HUES6 (cell line): ENCODE data around the gene HMGB1.

Experiments used
- H3K27ac ChIP-seq: 2 replicates; pipeline ENCODE4 v1.7.0; 2013; ENCODE audit warnings: low read depth, mild to moderate bottlenecking, low read length, inconsistent platforms
- H3K27me3 ChIP-seq: 2 replicates; pipeline ENCODE4 v1.6.1; 2013; ENCODE audit warnings: low read length; ENCODE audit not compliant: control insufficient read depth, insufficient read depth
- H3K36me3 ChIP-seq: 2 replicates; pipeline ENCODE4 v1.6.1; 2013; ENCODE audit warnings: low read length; ENCODE audit not compliant: control insufficient read depth, insufficient read depth
- H3K4me1 ChIP-seq: 2 replicates; pipeline ENCODE4 v1.6.1; 2013; ENCODE audit warnings: low read length; ENCODE audit not compliant: control insufficient read depth, insufficient read depth
- H3K4me3 ChIP-seq: 2 replicates; pipeline ENCODE4 v1.5.1; 2013; ENCODE audit warnings: low read depth, low read length
- H3K9ac ChIP-seq: one replicate; pipeline ENCODE4 v1.6.1; 2013; ENCODE audit warnings: mild to moderate bottlenecking, low read length
- H3K9me3 ChIP-seq: 2 replicates; pipeline ENCODE4 v1.6.1; 2013; ENCODE audit warnings: low read depth, low read length; ENCODE audit not compliant: control insufficient read depth, insufficient read depth

The HMGB1 gene

DNA sequence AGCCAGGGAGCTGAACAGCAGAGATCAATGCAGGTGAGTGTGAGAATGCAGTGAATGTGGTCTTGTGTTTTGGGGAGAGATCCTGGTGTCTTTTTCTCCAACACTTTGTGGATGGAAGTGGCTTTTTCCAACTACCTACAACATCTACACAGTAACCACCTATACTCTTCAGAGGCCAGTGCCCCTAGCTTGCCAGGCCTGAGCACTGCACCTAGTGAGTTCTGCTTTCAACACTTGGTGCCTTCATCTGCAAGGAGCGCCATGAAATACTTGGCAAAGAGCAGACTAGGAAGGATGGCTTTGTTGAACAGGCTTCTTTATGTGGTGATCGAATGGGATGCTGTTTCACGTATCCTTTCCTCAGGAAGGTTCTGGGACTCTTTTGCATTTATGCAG lies 21.3 kb upstream of the HMGB1 start:
- no peak overlapping the region for H3K27ac ChIP-seq
- H3K4me3 ChIP-seq = no peak overlapping the region
- no peaks in the 10 kb centered on the region for H3K9me3 ChIP-seq
- H3K9ac ChIP-seq = no peak overlapping the region
- H3K27me3 ChIP-seq = no peaks in the 10 kb centered on the region
- H3K36me3 ChIP-seq = no peaks in the 10 kb centered on the region
- H3K4me1 ChIP-seq = peaks cover 10% of the 10 kb centered on the region

DNA sequence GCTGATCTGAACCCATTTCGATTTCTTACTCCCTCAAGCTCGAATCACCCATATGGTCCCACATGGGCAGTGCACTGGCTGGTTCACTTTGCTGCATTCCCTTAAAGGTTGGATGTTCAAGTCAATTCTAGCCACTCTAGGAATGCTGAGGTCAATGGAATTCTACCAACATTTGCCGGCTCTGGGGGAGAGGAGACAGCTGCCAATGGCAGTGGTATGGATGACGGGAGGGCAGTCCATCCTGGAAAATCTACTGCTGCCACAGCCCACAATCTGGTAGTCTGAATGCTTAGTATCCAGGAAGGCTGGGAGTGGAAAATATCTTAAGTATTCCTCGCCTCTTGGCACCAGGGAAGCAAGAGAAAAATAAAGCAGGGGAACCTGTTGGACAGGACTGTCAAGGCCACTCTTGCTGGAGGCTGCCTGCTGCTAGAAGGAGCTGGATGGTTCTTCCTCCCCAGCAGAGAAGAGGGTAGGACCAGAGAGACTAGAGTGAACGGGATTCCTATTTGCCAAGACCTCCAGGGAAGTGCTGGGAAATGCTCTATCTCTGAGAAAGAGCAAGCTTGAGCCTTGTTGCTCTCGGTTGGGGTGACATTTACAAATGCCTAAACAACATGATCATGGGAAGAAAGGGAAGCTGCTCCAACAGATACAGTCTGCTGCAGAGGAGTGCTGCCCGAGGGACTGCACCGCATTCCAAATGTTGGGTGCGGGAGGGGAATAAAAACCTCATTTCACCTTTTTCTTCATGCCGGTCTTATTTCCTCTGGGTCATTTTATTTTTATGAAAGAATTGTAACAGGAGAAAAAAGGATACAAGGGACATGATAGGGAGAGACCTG lies 20.7 kb upstream of the HMGB1 start:
- H3K9me3 ChIP-seq = no peaks in the 10 kb centered on the region
- no peaks in the 10 kb centered on the region for H3K27me3 ChIP-seq
- H3K27ac ChIP-seq = no peak overlapping the region
- peaks cover 10% of the 10 kb centered on the region for H3K4me1 ChIP-seq
- H3K36me3 ChIP-seq = no peaks in the 10 kb centered on the region
- no peak overlapping the region for H3K9ac ChIP-seq
- no peak overlapping the region for H3K4me3 ChIP-seq

DNA sequence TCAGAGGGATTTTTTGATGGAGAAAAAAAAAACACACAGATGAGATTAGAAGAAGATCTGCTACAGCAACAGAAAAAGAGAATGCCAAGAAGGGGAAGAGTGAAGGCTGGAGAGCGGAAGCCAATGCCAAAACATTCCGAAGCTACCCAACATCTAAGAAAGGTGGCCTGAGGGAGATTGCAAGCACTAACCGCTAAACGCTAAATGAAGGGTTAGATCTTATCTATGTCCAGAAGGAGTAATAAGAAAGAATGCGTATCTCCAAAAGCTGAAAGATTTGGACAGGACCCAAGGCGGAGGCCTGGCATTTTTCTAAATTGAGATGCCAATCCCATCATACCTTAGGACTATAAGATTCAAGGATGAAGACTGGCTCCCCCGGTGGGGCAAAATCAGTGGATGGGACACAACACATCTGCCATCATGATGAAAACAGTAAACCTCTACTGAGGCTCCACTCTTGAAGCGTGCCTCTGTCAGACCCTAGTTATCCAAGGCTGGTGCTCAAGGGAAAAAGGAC lies 15.6 kb upstream of the HMGB1 start:
- H3K27ac ChIP-seq = no peak overlapping the region
- no peaks in the 10 kb centered on the region for H3K9me3 ChIP-seq
- no peak overlapping the region for H3K4me3 ChIP-seq
- H3K36me3 ChIP-seq = no peaks in the 10 kb centered on the region
- peaks cover 26% of the 10 kb centered on the region for H3K4me1 ChIP-seq
- H3K27me3 ChIP-seq = no peaks in the 10 kb centered on the region
- H3K9ac ChIP-seq = no peak overlapping the region

DNA sequence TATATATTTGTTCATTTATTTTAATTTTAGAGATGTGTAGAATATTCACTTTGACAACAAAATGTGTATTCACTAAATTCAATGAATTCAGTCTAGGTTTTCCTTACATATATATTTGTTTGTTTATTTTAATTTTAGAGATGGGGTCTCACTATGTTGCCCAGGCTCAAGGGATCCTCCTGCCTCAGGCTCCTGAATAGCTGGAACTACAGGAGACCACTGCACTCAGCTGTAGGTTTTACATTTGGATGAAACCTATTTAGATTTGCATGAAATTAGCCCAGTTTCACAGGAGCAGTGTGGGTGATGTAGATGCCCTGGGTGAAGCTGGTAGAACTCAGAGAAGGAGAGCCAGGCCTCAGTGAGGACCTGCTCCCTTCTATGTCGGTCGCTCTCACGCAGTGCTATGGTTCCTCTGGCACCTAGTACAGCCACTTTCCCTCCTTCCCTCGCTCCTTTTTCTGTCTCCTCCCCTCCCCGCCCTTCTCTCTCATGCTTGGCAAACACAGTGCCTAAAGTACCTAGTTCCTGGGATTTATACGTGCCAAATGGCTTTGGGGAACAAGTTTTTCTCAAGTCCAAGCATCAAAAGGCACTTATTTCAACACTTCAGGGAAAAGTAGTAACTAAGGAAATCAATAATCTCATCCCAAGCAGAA lies 14.7 kb upstream of the HMGB1 start:
- peaks cover 24% of the 10 kb centered on the region for H3K4me1 ChIP-seq
- H3K9me3 ChIP-seq = no peaks in the 10 kb centered on the region
- H3K27me3 ChIP-seq = no peaks in the 10 kb centered on the region
- no peak overlapping the region for H3K4me3 ChIP-seq
- H3K9ac ChIP-seq = no peak overlapping the region
- no peak overlapping the region for H3K27ac ChIP-seq
- H3K36me3 ChIP-seq = no peaks in the 10 kb centered on the region

DNA sequence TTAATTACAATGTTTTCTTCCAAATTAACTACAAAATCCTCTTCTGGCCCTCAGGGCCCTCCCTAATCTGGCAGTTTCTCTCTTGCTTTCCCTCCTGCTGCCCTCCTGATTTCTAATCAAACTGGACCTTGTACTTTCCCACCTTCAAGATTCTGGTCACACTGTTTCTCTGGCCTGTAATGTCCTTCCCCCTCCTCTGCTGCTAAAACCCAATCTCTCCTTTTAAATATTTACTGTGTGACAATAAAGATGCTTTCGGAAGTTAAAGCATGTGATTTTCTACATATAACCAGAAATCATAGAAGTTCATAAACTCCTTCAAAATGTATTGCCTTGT lies 14.1 kb upstream of the HMGB1 start:
- Histone ChIP-seq H3K36me3 (no peaks in the 10 kb centered on the region), H3K4me1 (peaks cover 24% of the 10 kb centered on the region), H3K9me3 (no peaks in the 10 kb centered on the region), H3K27me3 (no peaks in the 10 kb centered on the region), H3K27ac (no peak overlapping the region), H3K9ac (no peak overlapping the region), H3K4me3 (no peak overlapping the region)

DNA sequence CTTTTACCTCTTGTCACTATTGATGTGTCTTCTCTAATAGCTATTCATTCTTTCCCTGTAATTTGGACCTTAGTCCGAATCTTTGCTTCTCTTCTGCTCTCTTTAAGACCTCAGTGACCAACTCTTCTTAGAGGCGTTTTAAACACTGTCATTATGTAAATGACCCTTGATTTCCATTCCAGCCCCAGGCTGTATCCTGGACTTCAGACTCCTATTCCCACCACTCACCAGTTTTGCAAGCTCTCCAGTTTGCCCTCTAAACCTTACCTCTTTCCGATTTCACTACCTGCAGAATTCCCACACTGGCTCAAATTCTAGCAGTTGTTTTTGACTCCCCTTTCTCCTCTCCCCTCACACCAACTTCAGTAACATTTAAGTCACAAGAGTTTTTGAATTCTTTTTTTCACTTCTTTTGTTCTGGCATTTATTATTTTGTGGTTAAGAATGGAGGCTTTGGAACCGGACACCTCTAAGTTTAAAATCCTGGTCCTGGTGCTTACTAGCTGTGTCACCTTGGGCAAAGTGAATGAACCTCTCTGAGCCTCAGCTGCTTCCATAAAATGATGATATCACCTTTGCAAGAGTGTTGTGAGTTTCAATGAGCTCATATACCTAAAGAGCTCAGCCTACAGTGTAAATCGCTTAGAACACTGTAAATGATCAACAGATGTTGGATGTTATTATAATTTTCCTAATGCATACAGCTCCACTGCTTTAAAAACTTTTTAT lies 13.6 kb upstream of the HMGB1 start:
- H3K9me3 ChIP-seq = no peaks in the 10 kb centered on the region
- no peak overlapping the region for H3K9ac ChIP-seq
- no peak overlapping the region for H3K4me3 ChIP-seq
- H3K27ac ChIP-seq = no peak overlapping the region
- peaks cover 24% of the 10 kb centered on the region for H3K4me1 ChIP-seq
- no peaks in the 10 kb centered on the region for H3K27me3 ChIP-seq
- H3K36me3 ChIP-seq = no peaks in the 10 kb centered on the region

DNA sequence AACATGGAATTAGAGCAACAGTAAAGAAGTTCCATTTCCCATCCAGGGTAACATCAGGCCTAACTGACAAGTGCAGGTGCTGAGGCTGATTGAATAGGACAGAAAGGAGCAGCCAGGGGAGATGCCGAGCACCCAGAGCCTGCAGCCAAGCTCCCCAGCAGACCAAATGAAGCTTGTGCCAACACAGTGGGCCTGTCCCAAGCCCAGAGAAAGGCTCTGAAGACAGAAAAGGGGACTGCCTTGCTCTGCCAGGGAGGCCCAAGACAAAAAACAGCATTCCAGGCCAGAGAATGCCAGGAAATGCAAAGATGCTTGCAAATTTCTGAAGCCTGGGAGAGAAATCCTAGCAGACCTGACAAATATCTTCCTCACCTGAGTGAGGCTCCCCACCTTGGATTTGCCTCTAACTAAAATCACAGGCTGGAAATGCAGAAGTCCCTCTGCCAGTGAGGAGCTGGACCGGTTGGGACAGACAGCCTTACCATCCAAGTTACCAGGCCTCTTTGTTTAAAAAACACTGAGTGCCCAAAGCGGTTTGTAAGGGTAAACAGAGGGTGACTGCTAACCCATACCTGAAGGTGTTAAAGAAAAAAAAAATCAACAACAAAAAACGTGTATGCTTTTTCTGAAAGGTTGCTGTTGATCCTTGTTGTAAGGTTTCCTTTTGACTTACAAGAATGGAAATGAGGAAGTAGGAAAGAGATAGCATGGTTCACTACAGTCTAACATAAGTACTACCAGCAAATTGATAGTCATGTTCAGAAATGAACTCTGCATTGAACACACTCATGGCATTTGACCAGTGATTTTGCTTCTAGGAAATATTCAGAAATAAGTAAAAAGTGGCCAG lies 11.8 kb upstream of the HMGB1 start:
- Histone ChIP-seq H3K4me3 (no peak overlapping the region), H3K9ac (peak overlapping the region; percentile 29), H3K9me3 (no peaks in the 10 kb centered on the region), H3K36me3 (no peaks in the 10 kb centered on the region), H3K4me1 (peaks cover 24% of the 10 kb centered on the region), H3K27me3 (no peaks in the 10 kb centered on the region), H3K27ac (peak overlapping the region; percentile 47; the same call in 1 of the 2 replicates)

DNA sequence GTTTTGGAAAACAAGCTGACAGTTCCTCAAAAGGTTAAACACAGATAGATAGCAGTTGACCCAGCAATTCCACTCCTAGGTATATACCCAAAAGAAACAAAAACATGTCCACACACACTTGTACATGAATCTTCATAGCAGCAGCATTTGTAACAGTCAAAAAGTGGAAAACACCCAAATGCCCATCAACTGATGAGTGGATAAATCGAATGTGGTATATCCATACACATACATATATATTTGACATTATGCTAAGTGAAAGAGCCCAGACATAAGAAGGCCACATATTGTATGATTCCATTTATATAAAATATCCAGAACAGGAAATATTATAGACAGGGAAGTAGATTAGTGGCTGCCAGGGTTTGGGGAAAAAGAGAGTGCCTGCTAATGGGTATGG lies 7.9 kb upstream of the HMGB1 start:
- Histone ChIP-seq H3K4me3 (no peak overlapping the region), H3K36me3 (no peaks in the 10 kb centered on the region), H3K9ac (no peak overlapping the region)

DNA sequence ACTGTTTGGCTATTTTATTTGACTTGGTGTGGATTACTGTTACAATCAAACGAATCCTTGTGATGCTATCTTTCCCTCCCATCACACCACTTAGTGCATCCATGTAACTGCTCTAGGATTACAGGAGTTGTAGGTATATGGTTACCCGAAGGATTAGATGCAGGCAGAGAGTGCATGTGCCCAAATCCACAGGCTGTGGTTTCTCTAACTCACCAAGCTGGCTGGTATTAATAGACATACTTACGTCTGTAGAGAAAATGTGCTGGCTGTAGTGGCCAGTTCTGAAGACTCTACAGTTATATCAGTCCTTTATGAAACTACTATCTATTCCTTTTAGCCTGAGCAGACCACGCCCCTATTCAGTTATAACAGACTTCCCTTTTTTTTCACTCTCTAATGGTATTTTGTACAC lies 1.1 kb upstream of the HMGB1 start:
- no peaks in the 10 kb centered on the region for H3K9me3 ChIP-seq
- peak overlapping the region; percentile 80 for H3K4me3 ChIP-seq
- peaks cover 22% of the 10 kb centered on the region for H3K36me3 ChIP-seq
- H3K9ac ChIP-seq = peak overlapping the region; percentile 97
- no peaks in the 10 kb centered on the region for H3K27me3 ChIP-seq
- H3K27ac ChIP-seq = no peak overlapping the region
- peaks cover 5% of the 10 kb centered on the region; the same call in 1 of the 2 replicates for H3K4me1 ChIP-seq

More for the DNA sequence above, 7.9 kb upstream of the HMGB1 start:
- H3K27ac ChIP-seq = no peak overlapping the region
- H3K9me3 ChIP-seq = no peaks in the 10 kb centered on the region
- H3K4me1 ChIP-seq = peaks cover 12% of the 10 kb centered on the region
- H3K27me3 ChIP-seq = no peaks in the 10 kb centered on the region

DNA sequence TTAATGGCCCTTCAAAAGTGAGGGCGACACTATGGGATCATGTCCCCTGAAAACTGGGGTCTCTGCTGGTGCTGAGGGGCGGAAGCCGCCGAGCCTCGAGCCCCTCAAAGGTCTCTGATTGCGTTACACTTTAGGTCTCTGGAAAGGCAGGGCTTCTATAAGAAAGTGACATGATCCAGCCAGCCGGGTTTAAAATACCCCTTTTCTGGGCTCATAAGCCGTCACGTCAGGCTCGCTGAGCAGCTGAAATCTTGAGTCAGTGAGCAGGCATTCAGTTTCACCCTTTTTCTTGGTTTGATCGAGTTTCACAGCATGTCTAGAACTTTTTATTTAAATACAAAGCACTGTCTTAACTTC lies 600 bp upstream of the HMGB1 start:
- Histone ChIP-seq H3K4me1 (peaks cover 5% of the 10 kb centered on the region; the same call in 1 of the 2 replicates), H3K27ac (peak overlapping the region; percentile 99), H3K9ac (peak overlapping the region; percentile 97), H3K36me3 (peaks cover 27% of the 10 kb centered on the region), H3K9me3 (no peaks in the 10 kb centered on the region), H3K4me3 (peak overlapping the region; percentile 80), H3K27me3 (no peaks in the 10 kb centered on the region)
